Prostate gland (tissue), 2 donors: ENCODE measurements around the gene LST1. TPM values are rescaled to one million over a fixed set of nuclear protein-coding genes. Genes with fewer than 3 reads are reported as not detected.

Experiments used
- DNase-seq: peaks from one replicate; pipeline ENCODE4 v3.0.0-alpha.2; 2019; ENCODE audit warnings: low spot score
- H3K27ac ChIP-seq, 2 donors: fragments of 200-600 bp; sonication (generic); 2 replicates each; pipeline ENCODE4 v1.5.1; 2017 to 2019
- H3K27me3 ChIP-seq: fragments of 200-600 bp; sonication (generic); replicated peaks from 2 replicates; pipeline ENCODE4 v1.5.1; 2019; ENCODE audit not compliant: insufficient read depth
- H3K36me3 ChIP-seq, 2 donors: fragments of 200-600 bp; sonication (generic); 1 replicate in 1 of 2; 2 replicates in 1 of 2; pipeline versions ENCODE4 v1.5.1 to v1.8.1; 2017 to 2019
- H3K4me1 ChIP-seq: fragments of 200-600 bp; sonication (generic); replicated peaks from 2 replicates; pipeline ENCODE4 v1.5.1; 2019
- H3K4me3 ChIP-seq, 2 donors: fragments of 200-600 bp; sonication (generic); 2 replicates each; pipeline ENCODE4 v1.5.1; 2017 to 2019
- H3K9me3 ChIP-seq: fragments of 200-600 bp; sonication (generic); 2 replicates; pipeline ENCODE4 v1.5.1; 2017
- CTCF ChIP-seq, 4 experiments: fragments of 200-600 bp in 2 of 4; fragments of 450-650 bp in 2 of 4; sonication (generic) in 2 of 4; IDR thresholded peaks; 1 replicate in 3 of 4; 2 replicates in 1 of 4; pipeline ENCODE4 v1.5.1; 2016 to 2019; ENCODE audit warnings: antibody characterized with exemption in 4 of 4, mild to moderate bottlenecking in 2 of 4, moderate library complexity in 2 of 4
- POLR2A ChIP-seq: fragments of 450-650 bp; IDR thresholded peaks from one replicate; pipeline ENCODE4 v1.6.1; 2016; ENCODE audit warnings: antibody characterized with exemption, mild to moderate bottlenecking
- POLR2AphosphoS5 ChIP-seq: sonication (generic); formaldehyde crosslinking; IDR thresholded peaks from one replicate; pipeline ENCODE4 v1.6.1; 2017; ENCODE audit warnings: antibody characterized with exemption
- WGBS: methylation state at CpG from one replicate; pipeline ENCODE4 v1.1.5; 2018; 5-methylcytosine and 5-hydroxymethylcytosine counted together
- intact Hi-C: fragments of 100-400 bp; cut with DNase I; formaldehyde crosslinking; loops from one replicate; pipeline ENCODE4 v1.14.2; 2022
- total RNA-seq, 2 donors: library from RNA; depleted of rRNA; stranded (reverse); fragments of >200 nt; gene quantifications; one replicate each; pipeline ENCODE4 v1.1.0, GENCODE V29; 2016

The LST1 gene
- total RNA-seq, 2 donors from 2014 or later = 3.1 TPM; not detected in 1

DNA sequence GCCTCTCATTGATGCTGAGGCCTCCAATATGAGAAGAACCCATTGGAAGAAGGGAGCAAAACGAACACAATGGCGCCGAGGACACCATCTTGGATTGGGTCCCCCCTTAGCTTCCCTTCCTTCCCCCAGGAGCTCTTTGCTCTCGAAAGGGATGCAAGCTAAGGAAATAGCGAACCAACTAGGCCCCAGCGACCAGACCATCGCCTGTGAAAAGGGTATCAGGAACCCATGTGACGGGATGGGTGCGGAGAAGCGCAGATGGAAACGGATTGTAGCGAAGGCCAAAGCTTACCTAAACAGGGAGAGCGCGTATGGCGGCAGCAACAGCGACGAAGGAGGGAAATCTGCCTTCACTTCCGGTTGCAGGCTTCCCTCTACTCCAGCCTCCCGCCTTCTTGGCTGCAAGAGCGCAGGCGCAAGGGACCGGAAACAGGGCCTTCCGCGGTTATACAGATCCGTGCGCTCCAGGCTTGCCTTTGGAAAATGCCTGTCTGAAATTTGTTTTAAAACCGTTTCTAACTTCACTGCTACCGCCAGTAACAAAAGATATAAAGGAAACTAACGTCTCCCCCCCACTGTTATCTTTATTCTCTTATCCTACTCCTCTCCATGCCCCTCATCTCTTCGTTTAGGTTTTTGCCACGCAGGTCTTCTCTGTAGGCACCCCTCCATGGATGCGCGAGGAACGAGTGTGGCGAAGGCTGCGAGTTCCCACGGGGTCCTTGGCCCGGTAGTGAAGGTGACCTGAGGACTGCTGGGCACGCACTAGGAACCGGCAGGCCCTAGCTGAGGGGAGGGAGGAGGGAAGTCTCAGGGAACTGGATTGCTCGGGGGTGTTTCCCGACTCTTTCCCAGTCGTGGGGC is 44.2 kb upstream of the LST1 start, which contains the start of gene DDX39B:
DDX39B (minus strand) TSS at position 346 of the 864 bp plus-strand sequence. CDS start 1,471 bp downstream, outside the sequence.
- Histone ChIP-seq H3K27ac (peak within 1 kb of the TSS; percentile 97), H3K4me3 (peak within 1 kb of the TSS; percentile 55 to 68), H3K9me3 (no peaks in the 10 kb centered on the region), H3K4me1 (peaks cover 21% of the 10 kb centered on the region), H3K36me3 (peaks cover 0 to 7% of the 10 kb centered on the region in 2 donors), H3K27me3 (no peaks in the 10 kb centered on the region)
- peak; percentile 96 for DNase-seq
- intact Hi-C loops = no loop called here
- TF ChIP-seq POLR2AphosphoS5 (peak; percentile 95), CTCF (IDR thresholded peaks at IDR 0.05) (no peak), POLR2A (peak; percentile 82)
- under 1% methylated on average over 42 of the region's 43 CpGs for WGBS

DNA sequence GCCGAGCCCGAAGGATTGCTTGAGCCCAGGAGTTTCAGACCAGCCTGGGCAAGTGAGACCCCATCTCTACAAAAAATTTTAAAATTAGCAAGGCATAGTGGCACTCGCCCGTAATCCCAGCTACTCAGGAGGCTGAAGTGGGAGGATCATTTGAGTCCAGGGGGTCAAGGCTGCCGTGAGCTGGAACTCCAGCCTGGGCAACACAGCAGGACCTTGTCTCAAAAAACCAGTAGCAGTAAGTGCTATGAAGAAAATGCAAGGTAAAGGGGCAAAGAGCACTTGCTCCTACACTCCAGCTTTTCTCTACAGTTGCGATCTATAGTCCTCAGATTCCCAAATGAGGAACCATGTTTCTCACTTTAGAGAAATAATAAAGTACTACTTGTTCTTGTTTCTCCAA is 42.4 kb upstream of the LST1 start:
- no peaks in the 10 kb centered on the region for H3K36me3 ChIP-seq
- intact Hi-C loops = no loop called here
- H3K27me3 ChIP-seq = no peaks in the 10 kb centered on the region
- 94% methylated on average over 6 of the region's 6 CpGs for WGBS
- H3K4me3 ChIP-seq = no peak overlapping the region
- H3K27ac ChIP-seq = no peak overlapping the region
- H3K9me3 ChIP-seq = no peaks in the 10 kb centered on the region
- peaks cover 25% of the 10 kb centered on the region for H3K4me1 ChIP-seq
- TF ChIP-seq CTCF (IDR thresholded peaks at IDR 0.05) (no peak), POLR2AphosphoS5 (no peak), POLR2A (no peak)
- DNase-seq = no peak

DNA sequence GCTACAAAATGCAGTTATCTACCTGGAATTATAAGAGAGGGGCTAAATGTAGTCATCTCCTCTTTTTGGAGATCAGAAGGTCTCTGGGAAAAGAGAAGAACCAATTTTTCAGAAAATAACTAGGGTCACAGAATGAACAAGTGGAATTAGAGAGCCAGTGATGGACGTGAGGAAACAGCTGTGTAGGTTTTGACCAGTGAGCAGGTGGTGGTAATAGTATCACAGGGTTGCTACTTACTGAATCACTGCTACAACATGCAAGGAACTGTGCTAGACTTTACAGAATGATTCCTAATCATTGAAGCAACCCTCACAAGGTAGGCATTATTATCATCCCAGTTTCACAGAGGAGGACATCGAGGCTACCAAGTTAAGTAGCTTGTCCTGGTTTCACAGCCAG is 41.4 kb upstream of the LST1 start:
- Histone ChIP-seq H3K4me1 (peaks cover 16% of the 10 kb centered on the region), H3K36me3 (no peaks in the 10 kb centered on the region), H3K9me3 (no peaks in the 10 kb centered on the region), H3K27me3 (no peaks in the 10 kb centered on the region), H3K27ac (no peak overlapping the region), H3K4me3 (no peak overlapping the region)
- no peak for DNase-seq
- TF ChIP-seq POLR2AphosphoS5 (no peak), CTCF (IDR thresholded peaks at IDR 0.05) (no peak), POLR2A (no peak)
- WGBS = 80% methylated on average over 2 of the region's 2 CpGs
- intact Hi-C loops = no loop called here

DNA sequence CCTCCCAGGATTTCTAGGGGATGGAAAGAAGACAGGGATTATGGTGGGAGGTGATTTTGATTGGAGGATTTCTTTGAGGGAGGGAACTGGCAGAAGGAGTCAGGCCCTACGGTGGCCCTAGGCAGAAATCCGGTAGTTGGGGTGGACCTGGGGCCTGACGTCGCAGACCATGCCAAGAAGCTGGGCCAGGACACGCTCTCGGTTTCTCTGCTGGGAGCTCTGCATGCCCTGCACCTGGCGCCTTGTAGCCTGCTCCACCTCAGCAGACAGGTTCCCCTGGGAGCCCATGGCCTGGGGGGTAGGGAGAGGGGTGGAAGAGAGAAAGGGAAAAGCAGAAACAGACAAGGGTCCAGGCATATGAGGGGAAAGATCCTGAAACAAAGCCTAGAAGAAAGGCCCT is 40.8 kb upstream of the LST1 start:
- intact Hi-C loops = no loop called here
- Histone ChIP-seq H3K9me3 (no peaks in the 10 kb centered on the region), H3K4me1 (peaks cover 11% of the 10 kb centered on the region), H3K27ac (no peak overlapping the region), H3K27me3 (no peaks in the 10 kb centered on the region), H3K4me3 (no peak overlapping the region), H3K36me3 (no peaks in the 10 kb centered on the region)
- no peak for TF ChIP-seq POLR2AphosphoS5
- no peak for TF ChIP-seq CTCF (IDR thresholded peaks at IDR 0.05)
- TF ChIP-seq POLR2A = no peak
- no peak for DNase-seq
- WGBS = 77% methylated on average over 7 of the region's 7 CpGs
